ENCODE results near the gene AKR1D1. TPM values are rescaled to one million over a fixed set of nuclear protein-coding genes. Genes with fewer than 3 reads are reported as not detected.
A peak's percentile ranks its signal among the peaks of the same experiment; 100 is the strongest.
"Not testable (repeated sequence)": the region's sequence is repeated elsewhere in the genome, so short reads cannot be mapped to it uniquely, and the experiment has no call there.

AKR1D1 gene
- polyA plus RNA-seq, 4 donors, result 24.9 TPM; not detected in 3

DNA sequence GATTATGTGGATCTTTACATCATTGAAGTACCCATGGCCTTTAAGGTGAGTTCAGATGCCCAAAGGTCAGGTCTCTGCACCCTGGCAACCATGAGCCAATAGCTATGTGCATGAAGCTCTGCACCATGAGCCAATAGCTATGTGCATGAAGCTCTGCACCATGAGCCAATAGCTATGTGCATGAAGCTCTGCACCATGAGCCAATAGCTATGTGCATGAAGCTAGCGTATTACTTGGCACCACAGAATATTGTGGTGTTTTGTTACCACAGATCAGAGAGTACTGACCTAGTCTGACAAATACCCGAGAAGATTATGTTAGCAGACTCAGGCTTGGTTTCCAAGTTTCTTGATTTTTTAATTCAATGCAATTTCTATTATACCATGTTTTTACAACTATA is 15.6 kb downstream of the AKR1D1 start:
- not testable (repeated sequence) for FAIRE-seq; H3K36me3 ChIP-seq (ENCODE audit: control insufficient read depth in 3 of 3, insufficient read depth in 2 of 3, low read depth in 1 of 3, low read length in 3 of 3); H3K27ac ChIP-seq (ENCODE audit: low read depth in 1 of 3, low read length in 2 of 3)

DNA sequence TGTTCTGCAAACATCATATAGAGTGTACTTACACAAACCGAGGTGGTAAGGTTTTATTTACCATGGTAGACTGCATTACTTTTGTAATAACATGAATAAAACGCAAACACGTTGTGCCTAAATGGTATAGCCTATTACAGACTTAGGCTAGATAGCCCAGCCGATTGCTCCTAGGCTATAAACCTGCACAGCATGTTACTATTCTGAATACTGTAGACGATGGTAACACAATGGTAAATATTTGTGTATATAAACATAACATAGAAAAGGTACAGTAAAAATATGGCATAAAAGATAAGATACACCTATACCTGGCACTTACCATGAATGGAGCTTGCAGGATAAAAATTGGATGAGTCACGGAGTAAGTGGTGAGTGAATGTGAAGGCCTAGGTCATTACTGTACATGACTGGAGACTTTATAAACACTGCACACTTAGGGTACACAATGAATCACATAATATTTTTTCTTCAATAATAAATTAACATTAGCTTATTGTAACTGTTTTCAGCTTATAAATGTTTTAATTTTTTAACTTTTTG is 16.3 kb downstream of the AKR1D1 start:
- peaks cover 0 to 6% of the 10 kb centered on the region in 2 donors for H3K9me3 ChIP-seq (ENCODE audit: control insufficient read depth in 2 of 2, insufficient read depth in 1 of 2, low read depth in 1 of 2, low read length in 1 of 2)
- no peak for FAIRE-seq
- whole genome bisulfite sequencing, 3 donors, result 48 to 80% (median 63%) methylated on average over 6 of the region's 6 CpGs
- no peak overlapping the region for H3K4me3 ChIP-seq (ENCODE audit: low read depth in 1 of 3, low read length in 3 of 3)
- peaks cover 0 to 21% (median 0%) of the 10 kb centered on the region in 3 donors for H3K4me1 ChIP-seq (ENCODE audit: control insufficient read depth in 3 of 3, insufficient read depth in 2 of 3, low read depth in 1 of 3, low read length in 2 of 3)
- peak in 1 of 2 donors; percentile 72 for DNase-seq
- H3K27me3 ChIP-seq (ENCODE audit: control insufficient read depth in 3 of 3, insufficient read depth in 3 of 3, low read length in 3 of 3), result no peaks in the 10 kb centered on the region
- no peaks in the 10 kb centered on the region for H3K36me3 ChIP-seq (ENCODE audit: control insufficient read depth in 3 of 3, insufficient read depth in 2 of 3, low read depth in 1 of 3, low read length in 3 of 3)
- no peak overlapping the region for H3K27ac ChIP-seq (ENCODE audit: low read depth in 1 of 3, low read length in 2 of 3)

More for the DNA sequence above, 15.6 kb downstream of the AKR1D1 start:
- H3K27me3 ChIP-seq (ENCODE audit: control insufficient read depth in 3 of 3, insufficient read depth in 3 of 3, low read length in 3 of 3); H3K9me3 ChIP-seq (ENCODE audit: control insufficient read depth in 2 of 2, insufficient read depth in 1 of 2, low read depth in 1 of 2, low read length in 1 of 2); H3K4me3 ChIP-seq (ENCODE audit: low read depth in 1 of 3, low read length in 3 of 3); DNase-seq: not testable (repeated sequence)
- peaks cover 0 to 14% (median 0%) of the 10 kb centered on the region in 3 donors for H3K4me1 ChIP-seq (ENCODE audit: control insufficient read depth in 3 of 3, insufficient read depth in 2 of 3, low read depth in 1 of 3, low read length in 2 of 3)
- 90 to 95% (median 93%) methylated on average over 2 of the region's 2 CpGs for WGBS, 3 donors

DNA sequence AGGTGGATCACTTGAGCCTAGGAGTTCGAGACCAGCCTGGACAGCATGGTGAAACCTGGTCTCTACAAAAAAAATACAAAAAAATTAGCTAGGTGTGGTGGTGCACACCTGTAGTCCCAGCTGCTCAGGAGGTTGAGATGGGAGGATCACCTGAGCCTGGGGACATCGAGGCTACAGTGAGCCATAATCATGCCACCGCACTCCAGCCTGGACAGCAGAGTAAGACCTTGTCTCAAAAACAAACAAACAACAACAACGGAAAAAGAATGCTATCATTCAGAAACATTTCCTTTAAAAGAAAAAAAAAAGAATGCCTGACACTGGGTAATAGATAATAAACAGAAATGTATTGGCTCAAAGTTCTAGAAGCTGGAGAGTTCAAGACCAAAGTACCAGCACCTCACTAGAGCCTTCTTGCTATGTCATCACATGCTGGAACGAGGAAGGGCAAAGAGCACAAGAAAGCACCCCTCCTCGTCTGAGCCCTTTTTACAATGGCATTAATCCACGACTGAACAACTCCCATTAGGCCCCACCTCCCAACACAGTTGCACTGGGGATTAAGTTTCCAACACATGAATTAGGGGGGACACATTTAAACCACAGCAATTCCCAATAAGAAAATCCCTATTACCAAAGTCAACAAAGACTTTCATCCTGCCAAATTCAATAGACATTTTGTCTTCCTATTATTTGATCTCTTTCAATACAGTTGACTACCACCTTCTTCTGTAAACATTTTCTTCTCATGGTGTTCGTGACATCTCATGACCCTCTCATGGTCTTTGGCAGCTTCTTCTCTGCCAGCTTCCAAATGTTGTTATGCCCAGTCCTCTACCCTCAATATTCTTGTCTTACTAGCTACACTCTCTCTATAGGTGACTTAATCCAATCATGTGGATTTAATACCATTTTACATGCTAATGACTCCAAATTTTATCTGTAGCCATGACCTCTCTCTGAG is 20.0 kb downstream of the AKR1D1 start:
- Histone ChIP-seq H3K9me3 (ENCODE audit: control insufficient read depth in 2 of 2, insufficient read depth in 1 of 2, low read depth in 1 of 2, low read length in 1 of 2) (peaks cover 0 to 6% of the 10 kb centered on the region in 2 donors), H3K27ac (ENCODE audit: low read depth in 1 of 3, low read length in 2 of 3) (peak overlapping the region in 2 of 3 donors; percentile 68 to 80), H3K27me3 (ENCODE audit: control insufficient read depth in 3 of 3, insufficient read depth in 3 of 3, low read length in 3 of 3) (no peaks in the 10 kb centered on the region), H3K36me3 (ENCODE audit: control insufficient read depth in 3 of 3, insufficient read depth in 2 of 3, low read depth in 1 of 3, low read length in 3 of 3) (no peaks in the 10 kb centered on the region), H3K4me1 (ENCODE audit: control insufficient read depth in 3 of 3, insufficient read depth in 2 of 3, low read depth in 1 of 3, low read length in 2 of 3) (peaks cover 0 to 19% (median 0%) of the 10 kb centered on the region in 3 donors), H3K4me3 (ENCODE audit: low read depth in 1 of 3, low read length in 3 of 3) (no peak overlapping the region)
- DNase-seq (peak; percentile 89 to 96), FAIRE-seq (no peak)
- 37 to 70% (median 47%) methylated on average over 8 of the region's 8 CpGs for WGBS, 3 donors

DNA sequence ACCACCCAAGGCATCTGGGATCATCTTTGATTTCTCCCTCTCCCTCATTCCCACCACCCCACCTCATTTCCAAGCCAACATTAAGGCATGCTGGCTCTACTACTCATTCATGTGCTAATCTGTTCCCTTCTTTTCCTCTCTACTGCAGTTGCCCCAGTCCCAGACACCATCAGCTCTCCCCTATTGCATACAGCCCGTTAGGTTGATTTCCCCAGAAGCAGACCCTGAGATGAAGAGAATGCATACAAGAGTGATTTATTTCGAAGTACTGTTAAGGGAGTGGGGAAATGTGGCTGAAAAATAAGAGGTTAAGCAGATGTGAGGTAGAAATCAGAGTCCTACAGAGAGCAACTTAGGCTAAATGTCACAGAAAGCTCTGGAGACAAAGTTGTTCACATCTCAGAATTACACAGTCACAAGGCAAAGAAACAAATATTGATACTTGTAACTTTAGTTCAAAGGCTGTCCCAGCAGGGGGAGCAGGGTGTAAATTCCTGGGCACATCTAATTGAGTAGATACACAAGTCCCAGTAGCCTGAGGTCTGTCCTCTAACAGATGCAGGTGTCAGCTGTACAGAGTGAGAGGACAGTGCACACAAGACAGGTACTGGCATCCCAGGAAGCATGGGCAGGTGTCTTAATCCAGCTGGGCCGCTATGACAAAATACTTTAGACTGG is 20.9 kb downstream of the AKR1D1 start:
- no peaks in the 10 kb centered on the region for H3K27me3 ChIP-seq (ENCODE audit: control insufficient read depth in 3 of 3, insufficient read depth in 3 of 3, low read length in 3 of 3)
- H3K27ac ChIP-seq (ENCODE audit: low read depth in 1 of 3, low read length in 2 of 3), result peak overlapping the region in 1 of 3 donors; percentile 80
- 59 to 74% (median 69%) methylated on average over 3 of the region's 3 CpGs for WGBS, 3 donors
- FAIRE-seq, result no peak
- H3K4me3 ChIP-seq (ENCODE audit: low read depth in 1 of 3, low read length in 3 of 3), result no peak overlapping the region
- peaks cover 0 to 6% of the 10 kb centered on the region in 2 donors for H3K9me3 ChIP-seq (ENCODE audit: control insufficient read depth in 2 of 2, insufficient read depth in 1 of 2, low read depth in 1 of 2, low read length in 1 of 2)
- peaks cover 0 to 19% (median 0%) of the 10 kb centered on the region in 3 donors for H3K4me1 ChIP-seq (ENCODE audit: control insufficient read depth in 3 of 3, insufficient read depth in 2 of 3, low read depth in 1 of 3, low read length in 2 of 3)
- H3K36me3 ChIP-seq (ENCODE audit: control insufficient read depth in 3 of 3, insufficient read depth in 2 of 3, low read depth in 1 of 3, low read length in 3 of 3), result no peaks in the 10 kb centered on the region
- peak; percentile 58 to 70 for DNase-seq

DNA sequence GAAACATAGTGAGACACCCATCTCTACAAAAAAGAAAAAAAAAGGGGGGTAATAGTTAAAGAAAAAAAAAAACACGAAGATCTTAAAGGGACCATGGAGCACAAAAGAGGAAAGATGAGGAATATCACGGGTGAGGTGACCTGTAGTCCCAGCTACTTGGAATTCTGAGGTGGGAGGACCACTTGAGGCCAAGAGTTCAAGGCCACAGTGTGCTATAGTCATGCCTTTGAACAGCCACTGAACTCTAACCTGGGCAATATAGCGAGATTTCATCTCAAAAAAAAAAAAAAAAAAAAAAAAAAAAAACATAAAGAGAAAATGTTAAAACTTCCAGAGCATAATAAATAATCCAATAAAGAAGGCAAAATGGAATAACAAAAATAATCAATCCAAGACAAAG is 23.6 kb downstream of the AKR1D1 start:
- no peak for FAIRE-seq
- Histone ChIP-seq H3K4me3 (ENCODE audit: low read depth in 1 of 3, low read length in 3 of 3) (no peak overlapping the region), H3K36me3 (ENCODE audit: control insufficient read depth in 3 of 3, insufficient read depth in 2 of 3, low read depth in 1 of 3, low read length in 3 of 3) (no peaks in the 10 kb centered on the region), H3K9me3 (ENCODE audit: control insufficient read depth in 2 of 2, insufficient read depth in 1 of 2, low read depth in 1 of 2, low read length in 1 of 2) (peaks cover 0 to 6% of the 10 kb centered on the region in 2 donors), H3K27ac (ENCODE audit: low read depth in 1 of 3, low read length in 2 of 3) (no peak overlapping the region), H3K27me3 (ENCODE audit: control insufficient read depth in 3 of 3, insufficient read depth in 3 of 3, low read length in 3 of 3) (no peaks in the 10 kb centered on the region), H3K4me1 (ENCODE audit: control insufficient read depth in 3 of 3, insufficient read depth in 2 of 3, low read depth in 1 of 3, low read length in 2 of 3) (peaks cover 0 to 19% (median 0%) of the 10 kb centered on the region in 3 donors)
- WGBS, 3 donors, result 70 to 85% (median 81%) methylated on average over 3 of the region's 3 CpGs
- no peak for DNase-seq

DNA sequence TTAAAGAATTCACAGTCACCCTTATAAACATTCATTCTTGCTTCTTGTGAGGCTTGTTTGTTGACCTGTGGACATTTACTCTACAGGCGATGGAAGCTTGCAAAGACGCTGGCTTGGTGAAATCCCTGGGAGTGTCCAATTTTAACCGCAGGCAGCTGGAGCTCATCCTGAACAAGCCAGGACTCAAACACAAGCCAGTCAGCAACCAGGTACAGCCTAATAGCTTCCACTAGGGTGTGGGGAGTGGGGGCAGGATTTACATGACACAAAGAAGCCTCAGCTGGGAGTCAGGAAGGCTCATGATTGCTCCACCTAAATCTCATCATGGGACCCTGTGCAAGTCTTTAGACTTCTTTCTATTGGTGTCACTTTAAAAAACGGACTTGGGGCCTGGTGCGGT is 29.0 kb downstream of the AKR1D1 start:
- FAIRE-seq (no peak), DNase-seq (no peak)
- H3K4me1 ChIP-seq (ENCODE audit: control insufficient read depth in 3 of 3, insufficient read depth in 2 of 3, low read depth in 1 of 3, low read length in 2 of 3), result no peaks in the 10 kb centered on the region
- H3K27me3 ChIP-seq (ENCODE audit: control insufficient read depth in 3 of 3, insufficient read depth in 3 of 3, low read length in 3 of 3), result no peaks in the 10 kb centered on the region
- WGBS, 3 donors, result 90 to 96% (median 92%) methylated on average over 5 of the region's 5 CpGs
- H3K9me3 ChIP-seq (ENCODE audit: control insufficient read depth in 2 of 2, insufficient read depth in 1 of 2, low read depth in 1 of 2, low read length in 1 of 2), result no peaks in the 10 kb centered on the region
- H3K4me3 ChIP-seq (ENCODE audit: low read depth in 1 of 3, low read length in 3 of 3), result no peak overlapping the region
- H3K36me3 ChIP-seq (ENCODE audit: control insufficient read depth in 3 of 3, insufficient read depth in 2 of 3, low read depth in 1 of 3, low read length in 3 of 3), result no peaks in the 10 kb centered on the region
- H3K27ac ChIP-seq (ENCODE audit: low read depth in 1 of 3, low read length in 2 of 3), result no peak overlapping the region

DNA sequence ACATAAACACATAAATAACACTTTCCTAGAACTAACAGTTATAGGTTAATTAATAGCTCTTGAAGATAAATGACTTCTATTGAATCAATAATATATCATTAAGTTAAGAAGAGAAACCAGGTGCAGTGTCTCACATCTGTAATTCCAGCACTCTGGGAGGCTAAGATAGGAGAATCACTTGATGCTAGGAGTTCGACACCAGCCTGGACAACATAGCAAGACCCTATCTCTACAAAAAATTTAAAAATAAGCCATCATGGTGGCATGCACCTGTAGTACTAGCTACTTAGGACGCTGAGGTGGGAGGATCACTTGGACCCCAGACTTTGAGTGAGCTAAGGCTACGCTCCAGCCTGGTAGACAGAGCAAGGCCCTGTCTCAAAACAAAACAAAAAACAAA is 38.8 kb downstream of the AKR1D1 start:
- DNase-seq (no peak), FAIRE-seq (no peak)
- H3K27me3 ChIP-seq (ENCODE audit: control insufficient read depth in 3 of 3, insufficient read depth in 3 of 3, low read length in 3 of 3), result no peaks in the 10 kb centered on the region
- 86 to 93% (median 89%) methylated on average over 3 of the region's 3 CpGs for WGBS, 3 donors
- H3K4me3 ChIP-seq (ENCODE audit: low read depth in 1 of 3, low read length in 3 of 3), result no peak overlapping the region
- peaks cover 0 to 9% (median 0%) of the 10 kb centered on the region in 3 donors for H3K4me1 ChIP-seq (ENCODE audit: control insufficient read depth in 3 of 3, insufficient read depth in 2 of 3, low read depth in 1 of 3, low read length in 2 of 3)
- no peaks in the 10 kb centered on the region for H3K36me3 ChIP-seq (ENCODE audit: control insufficient read depth in 3 of 3, insufficient read depth in 2 of 3, low read depth in 1 of 3, low read length in 3 of 3)
- peaks cover 0 to 8% of the 10 kb centered on the region in 2 donors for H3K9me3 ChIP-seq (ENCODE audit: control insufficient read depth in 2 of 2, insufficient read depth in 1 of 2, low read depth in 1 of 2, low read length in 1 of 2)
- H3K27ac ChIP-seq (ENCODE audit: low read depth in 1 of 3, low read length in 2 of 3), result no peak overlapping the region

DNA sequence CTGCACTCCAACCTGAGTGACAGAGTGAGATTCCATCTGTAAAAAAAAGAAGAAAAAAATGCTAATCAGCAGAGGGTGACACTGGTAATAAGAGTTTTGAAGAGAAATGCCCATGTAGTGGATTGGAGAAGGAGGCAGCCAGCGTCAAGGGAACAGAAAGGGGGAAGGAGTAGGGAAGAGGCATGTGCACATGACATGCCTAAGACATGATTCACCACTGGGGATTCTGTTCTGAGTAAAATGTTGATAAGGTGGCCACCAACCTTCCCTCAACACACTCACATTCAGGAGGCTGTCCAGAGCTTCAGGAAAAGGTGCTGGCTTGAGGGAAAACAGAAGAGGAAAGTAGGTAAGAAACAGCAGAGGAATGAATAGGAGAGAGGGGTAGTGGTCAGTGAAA is 39.9 kb downstream of the AKR1D1 start:
- FAIRE-seq (no peak), DNase-seq (peak in 1 of 2 donors; percentile 53)
- H3K9me3 ChIP-seq (ENCODE audit: control insufficient read depth in 2 of 2, insufficient read depth in 1 of 2, low read depth in 1 of 2, low read length in 1 of 2), result peaks cover 0 to 8% of the 10 kb centered on the region in 2 donors
- H3K27me3 ChIP-seq (ENCODE audit: control insufficient read depth in 3 of 3, insufficient read depth in 3 of 3, low read length in 3 of 3), result no peaks in the 10 kb centered on the region
- H3K4me1 ChIP-seq (ENCODE audit: control insufficient read depth in 3 of 3, insufficient read depth in 2 of 3, low read depth in 1 of 3, low read length in 2 of 3), result peaks cover 0 to 9% (median 0%) of the 10 kb centered on the region in 3 donors
- H3K36me3 ChIP-seq (ENCODE audit: control insufficient read depth in 3 of 3, insufficient read depth in 2 of 3, low read depth in 1 of 3, low read length in 3 of 3), result no peaks in the 10 kb centered on the region
- H3K27ac ChIP-seq (ENCODE audit: low read depth in 1 of 3, low read length in 2 of 3), result peak overlapping the region in 1 of 3 donors; percentile 71
- no peak overlapping the region for H3K4me3 ChIP-seq (ENCODE audit: low read depth in 1 of 3, low read length in 3 of 3)
- WGBS, 3 donors, result 76 to 89% (median 83%) methylated on average over 1 of the region's 1 CpG
